Erythroblast (primary cell): ENCODE measurements around the gene TRIM46.

Source experiments
- GATA1 ChIP-seq: IDR thresholded peaks from 2 replicates; pipeline ENCODE4 v1.6.1; 2011; ENCODE audit warnings: low read depth, mild to moderate bottlenecking, control low read depth, low read length, moderate library complexity
- POLR2A ChIP-seq: IDR thresholded peaks from 2 replicates; pipeline ENCODE4 v1.6.1; 2011; ENCODE audit warnings: mild to moderate bottlenecking, low read length

DNA sequence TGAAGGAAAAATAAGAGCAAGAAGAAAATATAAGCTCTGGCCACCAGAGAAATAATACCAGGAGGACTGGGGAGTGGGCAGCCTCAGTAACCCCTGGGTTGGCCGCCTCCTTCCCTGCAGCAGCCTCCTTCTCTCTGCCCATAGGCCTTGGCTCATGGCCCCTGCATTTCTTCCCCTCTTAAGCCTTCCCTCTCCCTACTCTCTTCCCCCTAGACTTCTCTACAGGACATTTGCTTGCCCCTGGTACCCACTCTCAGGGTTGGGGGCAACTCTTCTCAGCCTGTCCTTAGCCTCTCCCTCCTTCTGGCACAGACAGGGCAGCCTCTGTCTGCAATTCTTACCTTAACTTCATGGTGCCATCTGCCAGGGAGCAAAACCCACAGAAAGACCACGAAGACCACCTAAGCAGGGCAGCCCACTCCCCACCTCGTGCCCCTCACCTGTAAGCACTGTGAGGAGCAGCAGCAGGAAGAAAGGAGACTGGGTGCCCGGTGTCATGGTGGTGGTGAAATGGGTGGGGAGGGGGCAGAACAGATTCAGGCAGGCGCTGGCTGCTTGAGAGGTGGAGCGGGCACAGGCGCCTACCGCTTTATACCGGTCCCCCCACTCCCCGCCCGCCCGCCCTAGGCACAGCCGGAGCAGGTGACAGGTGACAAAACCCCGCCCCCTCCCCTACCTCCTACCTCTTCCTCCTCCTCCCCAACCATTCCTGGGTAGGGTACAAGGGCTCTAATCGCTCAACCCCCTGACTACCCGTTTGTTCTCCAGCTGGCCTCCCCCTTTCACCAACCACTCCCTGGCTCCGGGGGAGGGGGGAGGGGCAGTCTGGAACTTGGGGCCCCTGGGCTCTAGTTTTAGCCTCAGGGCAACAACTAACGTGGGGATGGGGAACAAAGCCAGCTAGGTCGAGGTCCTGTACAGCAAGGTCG lies 19.0 kb downstream of the TRIM46 start:
- TF ChIP-seq POLR2A (no peak), GATA1 (no peak)
